ENCODE results near the gene CRISP1. TPM values are rescaled to one million over a fixed set of nuclear protein-coding genes. Genes with fewer than 3 reads are reported as not detected.
A peak's percentile ranks its signal among the peaks of the same experiment; 100 is the strongest.

CRISP1 gene
- total and polyA plus RNA-seq, 9 of the 15 experiments (the other 6 are each of a cell fraction or from before 2014, with no cell fraction given): not detected

DNA sequence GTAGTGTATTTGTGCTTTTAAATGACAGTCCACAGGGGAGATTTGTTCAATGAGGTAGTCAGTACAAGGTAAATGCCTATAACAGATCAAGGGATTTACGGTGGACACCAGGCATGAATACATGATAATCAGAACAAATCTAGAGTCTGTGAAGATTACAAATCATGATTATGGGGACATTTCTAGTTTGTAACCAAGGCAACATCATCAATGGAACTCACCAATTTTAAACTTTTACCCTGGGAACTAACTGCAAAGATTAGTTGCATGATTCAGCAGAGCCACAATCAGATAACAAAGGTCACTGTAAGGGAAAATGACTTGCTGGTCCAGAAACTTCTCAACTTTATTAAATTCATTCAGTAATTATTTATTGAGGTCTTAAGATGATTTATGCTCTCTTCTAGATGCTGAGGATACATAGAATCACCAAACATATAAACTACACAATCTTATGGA lies at the start of gene CRISP1 (continued):
- TF ChIP-seq TOE1 (IDR thresholded peaks at IDR 0.05; ENCODE audit: borderline replicate concordance) (no peak), TOE1 (CRISPR knock-in tag; IDR thresholded peaks at IDR 0.05; ENCODE audit: borderline replicate concordance, low read depth) (no peak), FOS (IDR thresholded peaks at IDR 0.05; ENCODE audit: extremely low read depth, insufficient read length) (no peak), RAD21 (CRISPR knock-in tag; conservative IDR thresholded peaks at IDR 0.05 in 1 of 2, IDR thresholded peaks at IDR 0.05 in 1 of 2) (no peak), ZNF311 (CRISPR knock-in tag; IDR thresholded peaks at IDR 0.05) (no peak), MAFF (IDR thresholded peaks at IDR 0.05; ENCODE audit: low read length) (peak; percentile 83; the same call in 1 of the 2 replicates), POLR2G (IDR thresholded peaks at IDR 0.05; ENCODE audit: low read depth, low read length) (no peak), FOXO4 (CRISPR knock-in tag; IDR thresholded peaks at IDR 0.05) (no peak), ZNF217 (CRISPR knock-in tag; IDR thresholded peaks at IDR 0.05) (no peak), ARID3A (IDR thresholded peaks at IDR 0.05; ENCODE audit: borderline replicate concordance, low read depth, low read length) (no peak), ZBTB17 (CRISPR knock-in tag; IDR thresholded peaks at IDR 0.05) (no peak), TEAD4 (IDR thresholded peaks at IDR 0.05; ENCODE audit: low read length) (peak; percentile 20; the same call in 1 of the 2 replicates), TEAD4 (CRISPR knock-in tag; IDR thresholded peaks at IDR 0.05; ENCODE audit: borderline replicate concordance) (no peak), GATAD2B (IDR thresholded peaks at IDR 0.05; ENCODE audit: borderline replicate concordance) (0 out of 2 replicates have a peak, but pooled peaks have one; percentile 33), SIN3A (IDR thresholded peaks at IDR 0.05; ENCODE audit: borderline replicate concordance in 2 of 2, control insufficient read depth in 1 of 2, low read depth in 2 of 2, low read length in 2 of 2) (no peak), BRCA1 (IDR thresholded peaks at IDR 0.05) (no peak), BRCA1 (CRISPR knock-in tag; IDR thresholded peaks at IDR 0.05) (no peak), SMAD1 (IDR thresholded peaks at IDR 0.05; ENCODE audit: low read depth, low read length, partially characterized antibody) (no peak), PHTF2 (CRISPR knock-in tag; IDR thresholded peaks at IDR 0.05) (no peak), TFAP4 (CRISPR knock-in tag; IDR thresholded peaks at IDR 0.05; ENCODE audit: borderline replicate concordance) (no peak)
- TF ChIP-seq, protein P1, sequence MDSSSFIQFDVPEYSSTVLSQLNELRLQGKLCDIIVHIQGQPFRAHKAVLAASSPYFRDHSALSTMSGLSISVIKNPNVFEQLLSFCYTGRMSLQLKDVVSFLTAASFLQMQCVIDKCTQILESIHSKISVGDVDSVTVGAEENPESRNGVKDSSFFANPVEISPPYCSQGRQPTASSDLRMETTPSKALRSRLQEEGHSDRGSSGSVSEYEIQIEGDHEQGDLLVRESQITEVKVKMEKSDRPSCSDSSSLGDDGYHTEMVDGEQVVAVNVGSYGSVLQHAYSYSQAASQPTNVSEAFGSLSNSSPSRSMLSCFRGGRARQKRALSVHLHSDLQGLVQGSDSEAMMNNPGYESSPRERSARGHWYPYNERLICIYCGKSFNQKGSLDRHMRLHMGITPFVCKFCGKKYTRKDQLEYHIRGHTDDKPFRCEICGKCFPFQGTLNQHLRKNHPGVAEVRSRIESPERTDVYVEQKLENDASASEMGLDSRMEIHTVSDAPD (CRISPR knock-in tag; IDR thresholded peaks at IDR 0.05): no peak
- TF ChIP-seq, protein P2, sequence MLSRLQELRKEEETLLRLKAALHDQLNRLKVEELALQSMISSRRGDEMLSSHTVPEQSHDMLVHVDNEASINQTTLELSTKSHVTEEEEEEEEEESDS (CRISPR knock-in tag; IDR thresholded peaks at IDR 0.05): no peak
- TF ChIP-seq, protein P3, sequence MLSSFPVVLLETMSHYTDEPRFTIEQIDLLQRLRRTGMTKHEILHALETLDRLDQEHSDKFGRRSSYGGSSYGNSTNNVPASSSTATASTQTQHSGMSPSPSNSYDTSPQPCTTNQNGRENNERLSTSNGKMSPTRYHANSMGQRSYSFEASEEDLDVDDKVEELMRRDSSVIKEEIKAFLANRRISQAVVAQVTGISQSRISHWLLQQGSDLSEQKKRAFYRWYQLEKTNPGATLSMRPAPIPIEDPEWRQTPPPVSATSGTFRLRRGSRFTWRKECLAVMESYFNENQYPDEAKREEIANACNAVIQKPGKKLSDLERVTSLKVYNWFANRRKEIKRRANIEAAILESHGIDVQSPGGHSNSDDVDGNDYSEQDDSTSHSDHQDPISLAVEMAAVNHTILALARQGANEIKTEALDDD (IDR thresholded peaks at IDR 0.05): peak; percentile 94

Data from K562 (cell line).